IMR-90 (cell line): ENCODE measurements around the gene SMYD4. TPM values are rescaled to one million over a fixed set of nuclear protein-coding genes. Genes with fewer than 3 reads are reported as not detected.

Experiments
- ATAC-seq: fragments of 200-7000 bp; cut with Tn5 transposase; 2 replicates; pipeline ENCODE4 v1.9.1; 2020; ENCODE audit warnings: low read depth, mild to moderate bottlenecking, moderate library complexity
- BruUV-seq: library from RNA; stranded (reverse); fragments of 400-500 nt; replicated peaks from 2 replicates; lab custom pipeline; 2021; lab: Mats Ljungman, UMichigan
- CTCF ChIA-PET: fragments of 300-600 bp; formaldehyde crosslinking; extraction: SDS; loops from one replicate; lab custom pipeline; 2021; ENCODE audit warnings: antibody characterized with exemption; lab: Yijun Ruan, JAX
- POLR2A ChIA-PET: fragments of 300-600 bp; sonication (Branson Sonifier 250); formaldehyde crosslinking; loops from one replicate; lab custom pipeline; 2022; ENCODE audit warnings: antibody characterized with exemption; ENCODE audit not compliant: unreplicated experiment; lab: Charles Lee
- DNase-seq: peaks from one replicate; pipeline ENCODE4 v3.0.0; 2013
- H2AFZ ChIP-seq: replicated peaks from 2 replicates; pipeline ENCODE3; 2013; ENCODE audit warnings: low read length, mild to moderate bottlenecking; ENCODE audit not compliant: poor library complexity
- H2AK5ac ChIP-seq: 2 replicates; pipeline ENCODE4 v1.6.1; 2013; ENCODE audit warnings: low read depth, low read length, inconsistent platforms
- H2AK9ac ChIP-seq: replicated peaks from 2 replicates; pipeline ENCODE3; 2013; ENCODE audit warnings: mild to moderate bottlenecking, low read depth, low read length, moderate library complexity; ENCODE audit not compliant: poor library complexity
- H2BK120ac ChIP-seq: 2 replicates; pipeline ENCODE4 v1.6.1; 2013; ENCODE audit warnings: low read depth, low read length, inconsistent platforms
- H2BK15ac ChIP-seq: 3 replicates; pipeline ENCODE4 v1.6.1; 2013; ENCODE audit warnings: low read depth, low read length, inconsistent platforms
- H2BK20ac ChIP-seq: 2 replicates; pipeline ENCODE4 v1.6.1; 2013; ENCODE audit warnings: low read depth, mild to moderate bottlenecking, inconsistent platforms, low read length, moderate library complexity
- H2BK5ac ChIP-seq: 2 replicates; pipeline ENCODE4 v1.6.1; 2013; ENCODE audit warnings: mild to moderate bottlenecking, low read depth, low read length, inconsistent platforms; ENCODE audit not compliant: poor library complexity, severe bottlenecking
- H3K14ac ChIP-seq: replicated peaks from 2 replicates; pipeline ENCODE4 v1.6.1; 2013; ENCODE audit warnings: low read depth, low read length, inconsistent platforms
- H3K18ac ChIP-seq: 2 replicates; pipeline ENCODE4 v1.6.1; 2013; ENCODE audit warnings: low read depth, low read length, control low read depth
- H3K23ac ChIP-seq: 2 replicates; pipeline ENCODE4 v1.6.1; 2013; ENCODE audit warnings: low read depth, low read length, inconsistent platforms
- H3K27ac ChIP-seq: 2 replicates; pipeline ENCODE4 v1.5.1; 2013; ENCODE audit warnings: mild to moderate bottlenecking, control low read depth, low read length; ENCODE audit not compliant: insufficient read depth
- H3K27me3 ChIP-seq: 2 replicates; pipeline ENCODE4 v1.6.1; 2013; ENCODE audit warnings: low read length; ENCODE audit not compliant: control insufficient read depth, insufficient read depth
- H3K36me3 ChIP-seq: 2 replicates; pipeline ENCODE4 v1.6.1; 2013; ENCODE audit warnings: low read length, mixed read lengths; ENCODE audit not compliant: control insufficient read depth, insufficient read depth
- H3K4ac ChIP-seq: 2 replicates; pipeline ENCODE4 v1.6.1; 2013; ENCODE audit warnings: low read depth, low read length, inconsistent platforms
- H3K4me1 ChIP-seq: 2 replicates; pipeline ENCODE4 v1.6.1; 2013; ENCODE audit warnings: low read length, mixed read lengths; ENCODE audit not compliant: control insufficient read depth, insufficient read depth
- H3K4me2 ChIP-seq: 2 replicates; pipeline ENCODE4 v1.6.1; 2013; ENCODE audit warnings: low read depth, mild to moderate bottlenecking, control low read depth, low read length, moderate library complexity
- H3K4me3 ChIP-seq: 2 replicates; pipeline ENCODE4 v1.5.1; 2013; ENCODE audit warnings: low read depth, mild to moderate bottlenecking, control low read depth, low read length, moderate library complexity; ENCODE audit not compliant: insufficient read depth
- H3K56ac ChIP-seq: 2 replicates; pipeline ENCODE4 v1.6.1; 2013; ENCODE audit warnings: low read length, inconsistent platforms; ENCODE audit not compliant: insufficient read depth; ENCODE audit errors: extremely low read depth
- H3K79me1 ChIP-seq, 2 experiments: 2 replicates each; pipeline ENCODE4 v1.6.1; 2013; ENCODE audit warnings: low read length in 2 of 2, inconsistent platforms in 1 of 2, low read depth in 1 of 2
- H3K9ac ChIP-seq: 2 replicates; pipeline ENCODE4 v1.6.1; 2013; ENCODE audit warnings: low read depth, low read length, control low read depth
- H3K9me1 ChIP-seq: 2 replicates; pipeline ENCODE4 v1.6.1; 2013; ENCODE audit warnings: low read length, inconsistent platforms; ENCODE audit not compliant: insufficient read depth
- H3K9me3 ChIP-seq: 2 replicates; pipeline ENCODE4 v1.6.1; 2013; ENCODE audit warnings: low read length; ENCODE audit not compliant: control insufficient read depth, insufficient read depth
- H4K20me1 ChIP-seq: 2 replicates; pipeline ENCODE4 v1.6.1; 2013; ENCODE audit warnings: low read length, inconsistent platforms; ENCODE audit not compliant: insufficient read depth
- H4K5ac ChIP-seq: 2 replicates; pipeline ENCODE4 v1.6.1; 2013; ENCODE audit warnings: mild to moderate bottlenecking, low read depth, low read length, control low read depth
- H4K8ac ChIP-seq, 2 experiments: 2 replicates each; pipeline ENCODE4 v1.6.1; 2013; ENCODE audit warnings: low read depth in 2 of 2, low read length in 2 of 2, control low read depth in 1 of 2, inconsistent platforms in 1 of 2
- H4K91ac ChIP-seq: 2 replicates; pipeline ENCODE4 v1.6.1; 2013; ENCODE audit warnings: low read depth, low read length, inconsistent platforms; ENCODE audit not compliant: insufficient read depth
- BHLHE40 ChIP-seq: fragments of 150-350 bp; IDR thresholded peaks from 2 replicates; pipeline ENCODE4 v1.6.1; 2016; ENCODE audit warnings: mild to moderate bottlenecking, low read depth, low read length
- CEBPB ChIP-seq: IDR thresholded peaks from 2 replicates; pipeline ENCODE4 v1.6.1; 2012; ENCODE audit warnings: low read depth, low read length, improper control_type of control experiment
- CHD1 ChIP-seq: IDR thresholded peaks from 2 replicates; pipeline ENCODE4 v1.6.1; 2012; ENCODE audit warnings: low read depth, low read length, improper control_type of control experiment
- CTCF ChIP-seq: conservative IDR thresholded peaks from 2 replicates; pipeline ENCODE4 v1.5.1; 2012; ENCODE audit warnings: mild to moderate bottlenecking, low read depth, low read length, improper control_type of control experiment
- FOS ChIP-seq: fragments of 150-350 bp; IDR thresholded peaks from 2 replicates; pipeline ENCODE4 v1.6.1; 2016; ENCODE audit warnings: low read depth, low read length
- MAFK ChIP-seq: IDR thresholded peaks from 2 replicates; pipeline ENCODE4 v1.6.1; 2012; ENCODE audit warnings: low read depth, low read length, improper control_type of control experiment
- MAZ ChIP-seq: IDR thresholded peaks from 2 replicates; pipeline ENCODE4 v1.6.1; 2012; ENCODE audit warnings: low read depth, mild to moderate bottlenecking, low read length, improper control_type of control experiment, moderate library complexity, borderline replicate concordance
- MXI1 ChIP-seq: IDR thresholded peaks from 2 replicates; pipeline ENCODE4 v1.6.1; 2012; ENCODE audit warnings: low read depth, mild to moderate bottlenecking, low read length, moderate library complexity, borderline replicate concordance
- POLR2A ChIP-seq: IDR thresholded peaks from 2 replicates; pipeline ENCODE4 v1.6.1; 2012; ENCODE audit warnings: mild to moderate bottlenecking, low read depth, low read length
- RAD21 ChIP-seq: IDR thresholded peaks from 2 replicates; pipeline ENCODE4 v1.6.1; 2012; ENCODE audit warnings: low read length, improper control_type of control experiment
- SMC3 ChIP-seq: fragments of 150-350 bp; IDR thresholded peaks from 2 replicates; pipeline ENCODE4 v1.6.1; 2016; ENCODE audit warnings: low read depth, mild to moderate bottlenecking, antibody characterized with exemption, low read length, moderate library complexity
- USF2 ChIP-seq: fragments of 150-350 bp; IDR thresholded peaks from 2 replicates; pipeline ENCODE4 v1.6.1; 2017; ENCODE audit warnings: mild to moderate bottlenecking, antibody characterized with exemption, low read length, low read depth
- WGBS, 2 experiments: methylation state at CpG; one replicate each; pipeline versions ENCODE4 v1.1.5 to v1.1.7; 2013; ENCODE audit warnings: missing lambda C conversion rate in 2 of 2; ENCODE audit not compliant: insufficient read length in 1 of 2; ENCODE audit errors: extremely low coverage in 2 of 2; 5-methylcytosine and 5-hydroxymethylcytosine counted together
- dilution Hi-C: fragments of 300-500 bp; cut with HindIII; formaldehyde crosslinking; loops from one replicate; pipeline ENCODE4 v1.14.3; 2018; ENCODE audit warnings: low sequenced_read_pairs; ENCODE audit not compliant: unreplicated experiment
- in situ Hi-C: fragments of 300-500 bp; cut with MboI; formaldehyde crosslinking; loops from 3 replicates; pipeline ENCODE4 v1.14.3; 2019; ENCODE audit warnings: low sequenced_read_pairs, inconsistent platforms, mixed read lengths
- intact Hi-C: fragments of 100-400 bp; cut with micrococcal nuclease; formaldehyde crosslinking; loops from 2 replicates; pipeline ENCODE4 v1.10.0; 2022
- polyA plus RNA-seq, 3 experiments: library from polyadenylated mRNA; depleted of rRNA; stranded (reverse); fragments of >200 nt; gene quantifications; 2 replicates each; pipeline ENCODE4 v1.2.3, GENCODE V29; 2012; ENCODE audit warnings: low replicate concordance in 1 of 3
- total RNA-seq: library from RNA; depleted of rRNA; stranded (reverse); fragments of >200 nt; gene quantifications from 2 replicates; pipeline ENCODE4 v1.2.3, GENCODE V29; 2012

SMYD4 gene
- total and polyA plus RNA-seq, 2 of the 4 experiments (the other 2 are of a cell fraction): 5.3 to 7.2 TPM

GRCh38 chr17:1764284-1764683, 65.4 kb downstream of the SMYD4 start (continued):
- TF ChIP-seq POLR2A: no peak

GRCh38 chr17:1762901-1763898, 66.5 kb downstream of the SMYD4 start:
- H2AFZ ChIP-seq: peak overlapping the region; percentile 86
- TF ChIP-seq FOS (no peak), MAFK (no peak), RAD21 (no peak), BHLHE40 (peak; percentile 48; the same call in 1 of the 2 replicates), CHD1 (no peak), POLR2A (no peak), MXI1 (peak; percentile 51; the same call in 1 of the 2 replicates), CTCF (no peak), USF2 (peak; percentile 26; the same call in 1 of the 2 replicates), CEBPB (no peak), MAZ (0 out of 2 replicates have a peak, but pooled peaks have one; percentile 36), SMC3 (no peak)

More at GRCh38 chr17:1762901-1763898, 66.5 kb downstream of the SMYD4 start:
- H3K9me3 ChIP-seq: no peaks in the 10 kb centered on the region
- peaks cover 9% of the 10 kb centered on the region for H3K9me1 ChIP-seq
- peak overlapping the region; percentile 39; the same call in 1 of the 2 replicates for H3K4me2 ChIP-seq
- H4K8ac ChIP-seq: peak overlapping the region; percentile 79 to 93
- peak overlapping the region; percentile 55 for H3K4ac ChIP-seq
- intact Hi-C loops: no loop called here
- CTCF ChIA-PET: interaction anchor here (1.3 kb wide), 1 partner anchor 11 kb away, joined by 3 read pairs; no protein-coding TSS in a partner anchor
- H3K4me1 ChIP-seq: peaks cover 21% of the 10 kb centered on the region
- peak overlapping the region; percentile 82 for H2AK5ac ChIP-seq
- no peaks in the 10 kb centered on the region for H3K27me3 ChIP-seq
- no TSS peak for BruUV-seq
- H3K36me3 ChIP-seq: no peaks in the 10 kb centered on the region; the same call in 1 of the 2 replicates
- in situ Hi-C loops: no loop called here
- H3K23ac ChIP-seq: peak overlapping the region; percentile 34; the same call in 1 of the 2 replicates
- peak overlapping the region; percentile 16; the same call in 1 of the 2 replicates for H3K9ac ChIP-seq
- H2AK9ac ChIP-seq: peak overlapping the region; percentile 50
- peak overlapping the region; percentile 19 for H4K5ac ChIP-seq
- ATAC-seq (peak; percentile 63), DNase-seq (peak; percentile 74)
- no peaks in the 10 kb centered on the region for H3K79me1 ChIP-seq
- peak overlapping the region; percentile 61 for H3K27ac ChIP-seq
- 76% methylated on average over 4 of the region's 22 CpGs; no CpG with 5 or more reads in 1 of the 2 experiments for WGBS, 2 experiments
- H3K56ac ChIP-seq: no peak overlapping the region
- peak overlapping the region; percentile 82 for H2BK20ac ChIP-seq
- peak overlapping the region; percentile 51; the same call in 1 of the 2 replicates for H3K4me3 ChIP-seq
- no peaks in the 10 kb centered on the region for H4K20me1 ChIP-seq
- H3K14ac ChIP-seq: peak overlapping the region; percentile 11
- H4K91ac ChIP-seq: peak overlapping the region; percentile 28
- H2BK15ac ChIP-seq: peak overlapping the region; percentile 43; the same call in 1 of the 3 replicates
- peak overlapping the region; percentile 32 for H3K18ac ChIP-seq
- dilution Hi-C loops: no loop called here
- H2BK5ac ChIP-seq: no peak overlapping the region
- peak overlapping the region; percentile 82 for H2BK120ac ChIP-seq
- POLR2A ChIA-PET: interaction anchor here (0.6 kb wide), 1 partner anchor 47 kb away, joined by 3 read pairs; no protein-coding TSS in a partner anchor
